Activated naive CD8-positive, alpha-beta T cell treated with anti-CD3 and anti-CD28 coated beads, Interleukin-2, amount 50 U/mL, for 16 hours (primary cell): Measurements from ENCODE around the gene GLOD4.

Experiments
- DNase-seq: peaks from one replicate; pipeline ENCODE4 v3.0.0-alpha.2; 2020; ENCODE audit warnings: low read depth, low spot score

GLOD4 gene

GRCh38 chr17:743139-743538, 38.9 kb downstream of the GLOD4 start:
- DNase-seq, result no peak

- DNase-seq, result no peak
These were observed 39.8 kb downstream of the GLOD4 start for GRCh38 chr17:742147-742793.

GRCh38 chr17:740240-741017, 41.7 kb downstream of the GLOD4 start:
- DNase-seq, result no peak

- no peak for DNase-seq
These were observed 44.4 kb downstream of the GLOD4 start for GRCh38 chr17:737561-738113.

GRCh38 chr17:733743-734142, 48.3 kb downstream of the GLOD4 start:
- DNase-seq, result no peak

- DNase-seq, result no peak
These were observed 49.0 kb downstream of the GLOD4 start for GRCh38 chr17:732902-733720.

- no peak for DNase-seq
These were observed 49.8 kb downstream of the GLOD4 start, which contains the start of gene TLCD3A for GRCh38 chr17:732067-732901. Gene TLCD3A, plus strand, starts transcription at chr17:732596. Its CDS starts 52 bp downstream, at chr17:732648.

GRCh38 chr17:731644-732066, 50.4 kb downstream of the GLOD4 start:
- no peak for DNase-seq

GRCh38 chr17:728911-729310, 53.2 kb downstream of the GLOD4 start:
- DNase-seq, result no peak

GRCh38 chr17:726271-726919, 55.7 kb downstream of the GLOD4 start:
- DNase-seq, result no peak

GRCh38 chr17:725746-726145, 56.3 kb downstream of the GLOD4 start:
- DNase-seq, result no peak

GRCh38 chr17:725084-725483, 57.0 kb downstream of the GLOD4 start:
- no peak for DNase-seq

- DNase-seq, result no peak
These were observed 60.5 kb downstream of the GLOD4 start for GRCh38 chr17:721540-721937.

GRCh38 chr17:720706-721539, 61.2 kb downstream of the GLOD4 start:
- DNase-seq, result no peak

- DNase-seq, result no peak
These were observed 64.0 kb downstream of the GLOD4 start for GRCh38 chr17:718075-718474.
